Mucosa of gallbladder (tissue), 1 donor: ENCODE data around the gene ROPN1B. TPM values are rescaled to one million over a fixed set of nuclear protein-coding genes. Genes with fewer than 3 reads are reported as not detected.
A peak's percentile ranks its signal among the peaks of the same experiment; 100 is the strongest.
"Not testable (repeated sequence)": the region's sequence is repeated elsewhere in the genome, so short reads cannot be mapped to it uniquely, and the experiment has no call there.

Source experiments
- DNase-seq: peaks from one replicate; pipeline ENCODE4 v3.0.0-alpha.2; 2020; ENCODE audit warnings: low spot score
- total RNA-seq: library from RNA; stranded (reverse); gene quantifications from one replicate; pipeline ENCODE4 v1.2.1, GENCODE V29; 2021
- donor health status: DM: no; HTN: no; CAD: no.

Gene ROPN1B
- not detected for total RNA-seq

- DNase-seq, result not testable (repeated sequence)
Observed at GRCh38 chr3:125968701-125969592, at the start of gene ROPN1B. Gene ROPN1B (plus strand): TSS chr3:125969178. CDS start chr3:125972055, 2,877 bp downstream.

GRCh38 chr3:125920191-125920590, 48.8 kb upstream of the ROPN1B start:
- not testable (repeated sequence) for DNase-seq

GRCh38 chr3:125920751-125921279, 48.2 kb upstream of the ROPN1B start:
- DNase-seq, result not testable (repeated sequence)

GRCh38 chr3:125921712-125922111, 47.3 kb upstream of the ROPN1B start:
- DNase-seq, result peak; percentile 32

- not testable (repeated sequence) for DNase-seq
Observed at GRCh38 chr3:125923324-125924115, 45.5 kb upstream of the ROPN1B start.

GRCh38 chr3:125924276-125924675, 44.7 kb upstream of the ROPN1B start:
- DNase-seq, result not testable (repeated sequence)

- DNase-seq, result not testable (repeated sequence)
Observed at GRCh38 chr3:125925727-125926126, 43.3 kb upstream of the ROPN1B start.

GRCh38 chr3:125928771-125929545, 40.0 kb upstream of the ROPN1B start:
- peak; percentile 63 for DNase-seq

GRCh38 chr3:125929765-125930164, 39.2 kb upstream of the ROPN1B start:
- not testable (repeated sequence) for DNase-seq

GRCh38 chr3:125931355-125931880, 37.6 kb upstream of the ROPN1B start:
- not testable (repeated sequence) for DNase-seq

GRCh38 chr3:125933397-125934173, 35.4 kb upstream of the ROPN1B start:
- DNase-seq, result not testable (repeated sequence)

- DNase-seq, result peak; percentile 33
Observed at GRCh38 chr3:125935252-125935874, 33.6 kb upstream of the ROPN1B start.

- not testable (repeated sequence) for DNase-seq
Observed at GRCh38 chr3:125936210-125936815, 32.7 kb upstream of the ROPN1B start.

- not testable (repeated sequence) for DNase-seq
Observed at GRCh38 chr3:125936891-125937290, 32.1 kb upstream of the ROPN1B start.

- not testable (repeated sequence) for DNase-seq
Observed at GRCh38 chr3:125947806-125948205, 21.2 kb upstream of the ROPN1B start.

- DNase-seq, result not testable (repeated sequence)
Observed at GRCh38 chr3:125948901-125949300, 20.1 kb upstream of the ROPN1B start.

- DNase-seq, result not testable (repeated sequence)
Observed at GRCh38 chr3:125951176-125951575, 17.8 kb upstream of the ROPN1B start.

GRCh38 chr3:125957020-125957419, 12.0 kb upstream of the ROPN1B start:
- not testable (repeated sequence) for DNase-seq
